ENCODE measurements around the gene MEGF11. TPM values are rescaled to one million over a fixed set of nuclear protein-coding genes. Genes with fewer than 3 reads are reported as not detected.

The MEGF11 gene
- total RNA-seq, result not detected

DNA sequence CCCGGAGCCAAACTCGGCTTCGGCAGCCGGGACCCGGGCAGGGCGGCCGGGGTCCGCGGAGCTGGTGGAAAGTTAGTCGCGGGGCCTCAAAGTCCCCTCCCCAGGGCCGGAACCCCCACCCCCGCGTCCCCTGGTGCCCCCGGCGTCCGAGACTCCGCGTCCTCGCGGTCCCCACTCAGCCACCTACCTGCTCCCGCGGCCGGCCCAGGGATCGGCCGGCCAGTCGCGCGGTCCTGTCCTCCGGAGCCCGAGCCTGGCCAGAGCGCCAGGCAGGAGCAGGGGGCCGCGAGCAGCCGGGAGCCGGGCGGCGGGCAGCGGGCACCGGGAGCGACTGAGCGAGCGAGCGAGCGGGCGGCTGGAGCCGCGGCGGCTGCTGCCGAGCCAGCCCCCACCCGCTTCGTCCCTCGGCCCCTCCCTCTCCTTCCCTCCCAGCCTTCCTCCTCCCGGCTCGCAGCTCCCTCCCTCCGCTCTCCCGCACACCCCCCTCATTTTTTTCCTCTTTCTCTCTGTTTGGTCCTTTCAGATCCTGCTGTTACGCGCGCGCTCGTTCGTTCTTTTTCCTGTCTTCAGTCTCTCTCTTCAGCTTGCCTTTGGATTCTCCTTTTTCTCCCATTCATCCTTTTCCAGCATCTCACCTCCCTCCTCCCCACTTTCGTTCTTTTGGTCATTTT is at the start of gene MEGF11:
Gene MEGF11, minus strand, starts transcription at position 333 of the 671 bp plus-strand sequence. CDS start 125,347 bp downstream, outside the sequence.
- H3K9me3 Mint-ChIP-seq, result no peaks in the 10 kb centered on the region
- H3K36me3 Mint-ChIP-seq (ENCODE audit: insufficient read depth), result no peaks in the 10 kb centered on the region
- ATAC-seq (peak; percentile 16 to 27), DNase-seq (no peak)
- peak within 1 kb of the TSS; percentile 77 for H3K4me3 Mint-ChIP-seq
- peaks cover 14% of the 10 kb centered on the region for H3K4me1 Mint-ChIP-seq (ENCODE audit: low read depth)
- H3K27me3 Mint-ChIP-seq (ENCODE audit: low read depth), result peaks cover 61% of the 10 kb centered on the region

DNA sequence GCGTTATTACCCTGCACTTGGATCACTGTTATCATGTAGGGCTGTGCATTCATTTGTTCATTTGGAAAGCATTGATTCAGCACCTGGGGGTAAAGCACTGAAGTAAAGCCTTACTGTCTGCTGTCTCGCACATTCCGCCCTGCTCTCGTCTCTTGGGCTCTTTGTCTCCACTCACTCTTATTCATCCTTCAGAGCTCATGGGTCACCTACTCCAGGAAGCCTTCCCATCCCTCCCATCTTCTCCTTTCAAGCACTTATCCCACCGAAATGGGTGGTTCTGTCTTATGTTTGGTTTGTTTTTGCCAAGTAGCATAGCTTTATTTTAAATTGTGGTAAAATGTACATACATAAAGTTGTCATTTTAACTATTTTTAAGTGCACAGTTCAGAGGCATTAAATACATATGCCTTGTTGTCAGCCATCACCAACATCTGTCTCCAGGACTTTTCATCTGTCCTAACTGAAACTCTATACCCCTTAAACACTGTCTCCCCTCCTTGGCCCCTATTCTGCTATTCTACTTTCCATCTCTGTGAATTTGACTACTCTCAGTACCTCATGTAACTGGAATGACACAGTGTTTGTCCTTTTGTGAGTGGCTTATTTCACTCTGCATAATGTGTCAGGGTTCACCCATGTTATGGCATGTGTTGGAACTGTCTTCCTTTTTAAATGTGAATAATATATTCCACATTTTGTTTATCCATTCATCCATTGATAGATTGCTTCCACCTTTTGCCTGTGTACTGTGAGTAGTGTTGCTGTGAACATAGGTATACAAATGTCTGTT is 49.1 kb upstream of the MEGF11 start:
- no peaks in the 10 kb centered on the region for H3K27me3 Mint-ChIP-seq (ENCODE audit: low read depth)
- DNase-seq (no peak), ATAC-seq (no peak)
- peaks cover 9% of the 10 kb centered on the region for H3K36me3 Mint-ChIP-seq (ENCODE audit: insufficient read depth)
- peaks cover 3% of the 10 kb centered on the region for H3K4me1 Mint-ChIP-seq (ENCODE audit: low read depth)
- H3K9me3 Mint-ChIP-seq, result no peaks in the 10 kb centered on the region
- H3K4me3 Mint-ChIP-seq, result no peak overlapping the region

DNA sequence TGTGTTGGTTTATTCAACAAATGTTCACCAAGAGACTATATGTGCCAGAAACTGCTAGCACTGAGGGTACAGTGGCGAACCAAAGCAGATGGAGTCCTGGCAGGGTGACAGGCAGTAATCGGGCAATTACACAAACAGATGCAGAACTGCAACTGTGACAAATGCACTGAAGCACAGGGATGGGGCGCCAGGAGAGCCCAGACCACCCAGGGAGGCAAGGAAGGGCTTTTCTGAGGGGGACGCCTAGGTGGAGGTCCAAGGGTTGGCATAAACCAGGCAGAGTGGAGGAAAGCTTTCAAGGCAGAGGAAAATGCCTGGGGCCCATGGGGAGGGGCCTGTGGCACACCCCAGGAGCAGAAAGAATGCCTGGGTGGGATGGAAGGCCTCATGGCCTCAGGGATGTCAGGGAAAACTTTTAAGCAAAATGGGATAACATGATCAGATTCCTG is 45.3 kb upstream of the MEGF11 start:
- H3K9me3 Mint-ChIP-seq, result no peaks in the 10 kb centered on the region
- H3K4me3 Mint-ChIP-seq, result no peak overlapping the region
- peaks cover 7% of the 10 kb centered on the region for H3K36me3 Mint-ChIP-seq (ENCODE audit: insufficient read depth)
- H3K27me3 Mint-ChIP-seq (ENCODE audit: low read depth), result no peaks in the 10 kb centered on the region
- DNase-seq (no peak), ATAC-seq (no peak)
- peaks cover 21% of the 10 kb centered on the region for H3K4me1 Mint-ChIP-seq (ENCODE audit: low read depth)

DNA sequence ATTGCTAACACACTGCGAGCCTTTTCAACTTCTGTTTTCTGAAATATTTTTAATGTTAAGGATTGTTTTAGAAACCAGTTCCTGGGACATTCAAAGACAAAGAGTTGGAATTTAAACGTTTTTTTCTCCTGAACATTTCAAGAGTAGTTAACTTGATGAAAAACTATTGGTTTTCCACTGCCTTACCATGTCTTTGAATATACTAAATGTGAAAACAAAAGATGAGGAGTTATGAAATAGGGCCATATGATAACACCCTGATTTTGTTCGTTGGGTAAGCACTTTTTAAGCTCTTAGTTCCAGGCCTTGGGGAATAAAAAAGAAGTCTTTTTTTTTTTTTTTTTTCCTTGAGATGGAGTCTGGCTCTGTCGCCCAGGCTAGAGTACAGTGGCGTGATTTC is 42.6 kb upstream of the MEGF11 start:
- Mint-ChIP-seq H3K27me3 (ENCODE audit: low read depth) (no peaks in the 10 kb centered on the region), H3K4me1 (ENCODE audit: low read depth) (peaks cover 32% of the 10 kb centered on the region), H3K4me3 (no peak overlapping the region), H3K36me3 (ENCODE audit: insufficient read depth) (peaks cover 3% of the 10 kb centered on the region), H3K9me3 (no peaks in the 10 kb centered on the region)
- ATAC-seq (no peak), DNase-seq (no peak)

DNA sequence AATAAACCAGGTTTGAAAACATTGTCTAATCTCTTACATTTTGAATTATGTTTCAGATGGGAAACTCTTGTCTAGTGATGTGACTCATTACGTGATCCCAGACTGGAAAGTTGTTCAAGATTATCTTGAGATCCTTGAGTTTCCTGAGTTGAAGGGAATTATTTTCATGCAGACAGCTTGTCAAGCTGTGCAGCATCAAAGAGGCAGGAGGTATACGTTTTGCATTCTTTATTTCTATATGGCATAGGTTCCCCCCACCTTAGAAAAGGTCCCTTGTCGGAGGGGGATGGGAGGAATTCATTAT is 41.3 kb upstream of the MEGF11 start:
- H3K9me3 Mint-ChIP-seq, result no peaks in the 10 kb centered on the region
- DNase-seq, result no peak
- no peaks in the 10 kb centered on the region for H3K36me3 Mint-ChIP-seq (ENCODE audit: insufficient read depth)
- no peaks in the 10 kb centered on the region for H3K27me3 Mint-ChIP-seq (ENCODE audit: low read depth)
- peak overlapping the region; percentile 87 for H3K4me3 Mint-ChIP-seq
- H3K4me1 Mint-ChIP-seq (ENCODE audit: low read depth), result peaks cover 40% of the 10 kb centered on the region
- no peak for ATAC-seq

DNA sequence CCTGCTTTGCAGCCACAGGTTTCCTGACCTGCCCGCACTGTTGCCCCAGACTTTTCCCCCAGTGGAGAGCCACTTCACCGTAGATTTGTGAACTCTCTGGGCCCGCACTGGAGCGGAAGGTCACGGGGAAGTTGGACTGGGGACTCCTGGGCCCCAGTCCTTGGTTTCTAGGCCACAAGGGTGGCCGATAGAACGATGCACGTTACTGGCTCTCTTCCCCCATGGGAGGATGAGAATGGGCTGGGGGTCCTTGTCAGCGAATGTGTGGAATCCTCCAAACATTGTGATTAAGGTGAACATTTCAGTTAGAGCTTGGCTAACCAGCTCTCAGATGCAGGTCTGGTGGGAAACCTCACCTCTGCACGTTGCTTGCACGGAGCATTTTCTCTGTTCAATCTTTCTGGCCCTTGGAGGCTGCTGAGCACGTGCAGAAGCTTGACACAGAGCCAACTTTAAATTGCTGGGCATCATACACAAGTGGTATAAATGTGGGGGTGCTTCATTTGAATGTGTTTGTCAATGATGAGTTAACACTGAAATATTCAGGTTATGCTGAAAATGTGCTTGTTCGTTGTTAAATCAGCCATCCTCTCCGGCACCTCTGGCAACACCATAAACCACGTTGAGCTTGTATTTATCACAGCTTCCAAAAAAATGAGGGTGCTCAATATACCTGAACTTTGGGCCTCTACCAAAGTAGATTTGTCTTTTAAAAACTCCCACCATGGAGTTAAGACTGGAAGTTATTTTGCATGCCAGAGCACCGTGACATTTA is 40.8 kb upstream of the MEGF11 start:
- Mint-ChIP-seq H3K27me3 (ENCODE audit: low read depth) (no peaks in the 10 kb centered on the region), H3K4me1 (ENCODE audit: low read depth) (peaks cover 40% of the 10 kb centered on the region), H3K36me3 (ENCODE audit: insufficient read depth) (no peaks in the 10 kb centered on the region), H3K4me3 (peak overlapping the region; percentile 87), H3K9me3 (no peaks in the 10 kb centered on the region)
- ATAC-seq (peak; percentile 4 to 6), DNase-seq (no peak)

DNA sequence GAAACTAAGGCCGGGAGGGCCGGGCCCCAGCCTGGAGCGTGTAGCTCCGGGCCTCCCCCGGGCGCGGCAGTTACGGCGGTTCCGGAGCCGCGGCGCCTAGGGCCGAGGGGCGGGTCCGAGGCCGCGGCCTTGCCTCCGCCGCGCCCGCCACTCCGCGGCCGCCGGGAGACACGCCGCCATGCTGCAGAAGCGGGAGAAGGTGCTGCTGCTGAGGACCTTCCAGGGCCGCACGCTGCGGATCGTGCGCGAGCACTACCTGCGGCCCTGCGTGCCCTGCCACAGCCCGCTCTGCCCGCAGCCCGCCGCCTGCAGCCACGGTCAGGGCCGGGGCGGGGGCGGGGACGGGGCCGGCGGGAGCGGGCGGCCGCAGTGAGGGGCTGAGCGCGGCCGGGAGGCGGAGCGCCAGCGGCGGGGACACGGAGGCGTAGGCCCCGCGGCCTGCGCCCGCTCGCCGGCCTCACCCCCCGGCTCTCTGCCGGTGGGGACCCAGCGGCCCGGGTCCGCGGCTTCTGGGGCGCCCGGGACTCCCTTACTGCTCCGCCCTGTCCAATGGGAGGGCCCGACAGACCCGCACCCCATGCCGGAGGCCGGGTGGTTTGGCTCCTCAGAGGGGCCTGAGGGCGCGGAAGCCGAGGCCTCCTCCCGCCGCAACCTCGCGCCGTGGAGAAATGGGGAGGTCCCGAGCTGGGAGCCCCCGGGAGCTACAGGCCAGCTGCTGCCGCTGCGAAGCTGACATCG is 40.0 kb upstream of the MEGF11 start, which contains the start of gene DIS3L:
Gene DIS3L, plus strand, starts transcription at position 150 of the 738 bp plus-strand sequence. Its CDS starts 29 bp downstream, at position 179.
- H3K36me3 Mint-ChIP-seq (ENCODE audit: insufficient read depth), result no peaks in the 10 kb centered on the region
- peak; percentile 85 to 87 for ATAC-seq

DNA sequence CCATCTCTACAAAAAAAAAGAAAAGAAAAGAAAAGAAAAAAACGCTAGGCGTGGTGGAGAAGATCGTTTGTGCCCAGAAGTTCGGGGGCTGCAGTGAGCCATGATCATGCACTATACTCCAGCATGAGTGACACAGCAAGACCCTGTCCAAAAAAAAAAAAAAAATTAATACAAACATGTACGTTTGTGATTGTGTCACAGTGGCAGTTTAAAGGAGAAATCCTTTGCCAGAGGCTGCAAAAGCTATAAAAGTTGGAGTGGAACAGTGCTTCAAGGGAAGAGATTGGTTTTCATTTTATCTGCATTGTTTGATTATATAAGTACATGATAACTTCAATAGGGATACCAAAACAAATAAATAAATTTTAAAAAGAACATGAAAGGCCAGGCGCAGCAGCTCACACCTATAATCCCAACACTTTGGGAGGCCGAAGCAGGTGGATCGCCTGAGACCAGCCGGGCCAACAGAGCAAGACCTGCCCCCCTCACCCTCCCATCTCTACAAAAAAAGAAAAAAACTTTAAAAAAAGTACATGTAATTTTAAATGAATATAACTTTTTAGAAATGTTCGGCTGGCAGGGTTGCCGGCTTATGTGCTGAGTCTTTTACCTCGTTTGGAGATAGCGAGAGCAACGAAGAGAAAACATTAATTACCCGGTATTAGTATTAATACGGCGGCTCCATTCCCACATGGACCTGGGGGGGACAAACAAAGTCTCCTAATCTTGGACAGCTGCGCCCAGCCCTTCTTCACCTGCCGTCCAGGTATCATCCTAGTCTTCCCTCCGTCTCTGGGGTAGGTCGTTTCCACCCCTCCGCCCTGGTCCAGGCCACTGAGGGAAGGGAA is 39.2 kb upstream of the MEGF11 start:
- Mint-ChIP-seq H3K36me3 (ENCODE audit: insufficient read depth) (no peaks in the 10 kb centered on the region), H3K9me3 (no peaks in the 10 kb centered on the region), H3K27me3 (ENCODE audit: low read depth) (no peaks in the 10 kb centered on the region), H3K4me3 (peak overlapping the region; percentile 84), H3K4me1 (ENCODE audit: low read depth) (peaks cover 40% of the 10 kb centered on the region)
- DNase-seq (no peak), ATAC-seq (no peak)

More for the DNA sequence above, 40.0 kb upstream of the MEGF11 start, which contains the start of gene DIS3L:
- Mint-ChIP-seq H3K4me1 (ENCODE audit: low read depth) (peaks cover 40% of the 10 kb centered on the region), H3K9me3 (no peaks in the 10 kb centered on the region), H3K27me3 (ENCODE audit: low read depth) (no peaks in the 10 kb centered on the region), H3K4me3 (peak within 1 kb of the TSS; percentile 87)
- DNase-seq, result peak; percentile 54

DNA sequence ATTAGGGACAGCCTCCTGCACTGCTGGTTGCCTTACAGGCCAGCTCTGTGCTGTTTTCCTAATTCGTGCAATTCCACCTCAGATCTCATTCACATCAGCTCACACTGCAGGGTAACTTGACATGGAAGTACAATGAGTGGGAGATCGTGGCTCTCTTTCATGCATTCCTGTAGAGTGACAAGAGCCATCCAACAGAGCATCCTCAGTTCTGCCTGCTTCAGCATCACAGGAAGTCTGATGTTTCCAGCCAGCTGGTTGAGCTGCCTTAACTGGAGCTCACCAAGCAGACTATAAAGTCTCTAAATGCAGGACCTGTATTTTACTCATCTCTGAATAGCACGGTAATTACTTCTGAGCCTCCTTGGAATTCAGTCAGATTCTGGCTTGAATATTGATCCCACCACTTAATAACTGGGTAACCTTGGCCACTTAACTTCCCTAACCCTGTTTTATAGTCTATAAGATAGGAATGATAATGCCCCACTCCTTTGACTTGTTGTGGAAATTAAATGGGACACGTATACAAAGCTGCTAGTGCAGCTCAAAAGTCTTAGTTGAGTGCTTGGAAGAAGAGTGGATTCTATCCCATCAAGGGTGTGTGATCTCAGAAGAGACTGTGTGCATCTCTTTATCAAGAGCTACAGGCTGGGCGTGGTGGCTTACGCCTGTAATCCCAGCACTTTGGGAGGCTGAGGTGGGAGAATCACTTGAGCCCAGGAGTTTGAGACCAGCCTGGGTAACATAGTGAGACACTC is 38.4 kb upstream of the MEGF11 start:
- Mint-ChIP-seq H3K4me3 (peak overlapping the region; percentile 84), H3K27me3 (ENCODE audit: low read depth) (no peaks in the 10 kb centered on the region), H3K9me3 (no peaks in the 10 kb centered on the region), H3K4me1 (ENCODE audit: low read depth) (peaks cover 43% of the 10 kb centered on the region), H3K36me3 (ENCODE audit: insufficient read depth) (no peaks in the 10 kb centered on the region)
- ATAC-seq, result no peak
- DNase-seq, result no peak

DNA sequence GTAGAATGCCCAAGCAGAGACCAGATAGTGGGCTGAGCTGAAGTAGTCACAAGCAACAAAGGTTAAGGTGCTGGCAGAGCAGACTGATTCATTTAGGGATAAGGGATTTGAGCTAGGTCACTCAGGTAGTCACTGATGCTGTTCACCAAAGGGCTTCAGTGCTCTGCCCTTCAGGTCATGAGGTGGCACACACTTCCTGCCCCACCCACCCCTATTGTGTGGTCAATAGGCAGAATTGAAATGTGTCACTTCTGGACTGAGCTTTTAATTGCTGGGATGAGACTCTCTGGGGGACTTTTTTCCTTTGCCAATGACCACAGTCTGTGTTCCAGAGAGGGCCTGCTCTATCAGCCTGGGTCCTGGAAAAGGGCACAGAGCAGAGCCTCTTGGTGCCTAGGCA is 37.0 kb upstream of the MEGF11 start:
- DNase-seq (no peak), ATAC-seq (no peak)
- Mint-ChIP-seq H3K4me3 (no peak overlapping the region), H3K36me3 (ENCODE audit: insufficient read depth) (no peaks in the 10 kb centered on the region), H3K27me3 (ENCODE audit: low read depth) (no peaks in the 10 kb centered on the region), H3K9me3 (no peaks in the 10 kb centered on the region), H3K4me1 (ENCODE audit: low read depth) (peaks cover 37% of the 10 kb centered on the region)

DNA sequence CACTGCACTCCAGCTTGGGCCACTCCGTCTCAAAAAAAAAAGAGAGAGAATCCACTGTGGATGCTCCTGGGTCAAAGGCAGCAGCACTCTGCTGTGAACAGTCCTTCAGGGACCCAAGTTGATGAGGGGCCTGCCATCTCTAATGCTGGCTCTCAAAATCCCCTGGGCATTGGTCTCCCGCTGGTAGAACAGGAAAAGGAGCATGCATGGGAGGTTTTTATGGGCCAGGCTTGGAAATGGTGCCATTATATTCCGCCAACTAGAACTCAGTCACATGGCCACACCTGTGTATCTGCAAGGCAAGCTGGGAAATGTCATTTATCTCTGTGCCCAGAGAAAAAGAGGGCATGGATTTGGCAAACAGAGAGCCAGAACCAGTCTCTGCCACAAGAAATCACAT is 36.5 kb upstream of the MEGF11 start:
- peaks cover 34% of the 10 kb centered on the region for H3K4me1 Mint-ChIP-seq (ENCODE audit: low read depth)
- H3K36me3 Mint-ChIP-seq (ENCODE audit: insufficient read depth), result no peaks in the 10 kb centered on the region
- H3K9me3 Mint-ChIP-seq, result no peaks in the 10 kb centered on the region
- no peaks in the 10 kb centered on the region for H3K27me3 Mint-ChIP-seq (ENCODE audit: low read depth)
- ATAC-seq, result no peak
- no peak for DNase-seq
- H3K4me3 Mint-ChIP-seq, result no peak overlapping the region

DNA sequence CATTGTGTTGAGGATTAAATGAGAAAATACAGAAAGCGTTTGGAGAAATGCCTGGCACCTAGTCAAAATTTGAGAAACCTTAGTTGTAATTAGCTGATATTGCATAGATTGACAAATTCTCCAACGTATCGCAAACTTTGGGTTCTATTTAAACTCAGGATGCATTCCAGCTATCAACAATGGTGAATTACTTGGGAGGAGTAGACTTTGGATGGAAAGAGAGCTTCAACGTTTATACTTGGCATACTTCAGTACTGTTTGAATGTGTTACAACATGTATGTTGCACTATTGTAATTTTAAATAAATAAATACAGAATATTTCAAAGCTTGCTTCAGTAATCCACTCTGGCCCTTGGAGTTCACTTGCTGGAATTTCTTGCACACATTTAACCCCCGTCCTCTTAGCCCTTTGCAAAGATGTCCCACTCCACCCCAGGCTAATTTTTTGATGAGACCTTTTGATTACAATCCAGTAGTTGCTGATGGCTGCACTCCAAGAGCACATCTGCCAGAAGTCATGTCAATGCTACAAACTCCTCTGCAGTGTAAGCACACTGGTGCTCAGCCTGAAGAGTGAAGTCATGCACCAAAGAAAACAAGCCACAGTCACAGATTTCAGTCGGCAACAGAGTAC is 35.1 kb upstream of the MEGF11 start:
- DNase-seq (no peak), ATAC-seq (no peak)
- H3K4me1 Mint-ChIP-seq (ENCODE audit: low read depth), result peaks cover 25% of the 10 kb centered on the region
- no peaks in the 10 kb centered on the region for H3K27me3 Mint-ChIP-seq (ENCODE audit: low read depth)
- H3K36me3 Mint-ChIP-seq (ENCODE audit: insufficient read depth), result no peaks in the 10 kb centered on the region
- no peak overlapping the region for H3K4me3 Mint-ChIP-seq
- no peaks in the 10 kb centered on the region for H3K9me3 Mint-ChIP-seq
